Hindlimb muscle (tissue), 1 donor: ENCODE results near the gene TRIM24. TPM values are rescaled to one million over a fixed set of nuclear protein-coding genes. Genes with fewer than 3 reads are reported as not detected.
"Not testable (repeated sequence)": the region's sequence is repeated elsewhere in the genome, so short reads cannot be mapped to it uniquely, and the experiment has no call there.

Experiments
- DNase-seq: peaks from one replicate; pipeline ENCODE4 v3.0.0-alpha.2; 2013
- polyA plus RNA-seq: library from polyadenylated mRNA; unstranded; fragments of 120-200 nt; gene quantifications from one replicate; pipeline ENCODE4 v1.2.1, GENCODE V29; 2013; ENCODE audit not compliant: insufficient read length

Gene TRIM24
- polyA plus RNA-seq, 1 donor: 26.6 TPM

- DNase-seq: no peak
These were observed 35.4 kb downstream of the TRIM24 start for GRCh38 chr7:138495485-138495884.

- no peak for DNase-seq
These were observed 39.3 kb downstream of the TRIM24 start for GRCh38 chr7:138499340-138499739.

GRCh38 chr7:138500303-138500702 is 40.2 kb downstream of the TRIM24 start:
- DNase-seq: not testable (repeated sequence)

GRCh38 chr7:138500892-138501291 is 40.8 kb downstream of the TRIM24 start:
- no peak for DNase-seq

GRCh38 chr7:138502023-138502767 is 42.1 kb downstream of the TRIM24 start:
- no peak for DNase-seq

- no peak for DNase-seq
These were observed 45.4 kb downstream of the TRIM24 start for GRCh38 chr7:138505361-138505873.

- no peak for DNase-seq
These were observed 46.7 kb downstream of the TRIM24 start for GRCh38 chr7:138506764-138507163.

- no peak for DNase-seq
These were observed 49.9 kb downstream of the TRIM24 start for GRCh38 chr7:138510003-138510402.

- DNase-seq: no peak
These were observed 52.2 kb downstream of the TRIM24 start for GRCh38 chr7:138512092-138512858.

- no peak for DNase-seq
These were observed 52.8 kb downstream of the TRIM24 start for GRCh38 chr7:138512885-138513284.

GRCh38 chr7:138513344-138513871 is 53.3 kb downstream of the TRIM24 start:
- no peak for DNase-seq

GRCh38 chr7:138514044-138514443 is 54.0 kb downstream of the TRIM24 start:
- no peak for DNase-seq

- DNase-seq: no peak
These were observed 55.0 kb downstream of the TRIM24 start for GRCh38 chr7:138515001-138515528.

GRCh38 chr7:138519061-138519798 is 59.2 kb downstream of the TRIM24 start:
- DNase-seq: no peak

GRCh38 chr7:138520742-138521141 is 60.7 kb downstream of the TRIM24 start:
- no peak for DNase-seq

GRCh38 chr7:138521837-138522461 is 61.9 kb downstream of the TRIM24 start:
- DNase-seq: no peak

- DNase-seq: no peak
These were observed 64.2 kb downstream of the TRIM24 start for GRCh38 chr7:138524259-138524658.

- DNase-seq: no peak
These were observed 65.7 kb downstream of the TRIM24 start for GRCh38 chr7:138525757-138526156.

GRCh38 chr7:138527746-138528223 is 67.7 kb downstream of the TRIM24 start:
- DNase-seq: no peak

GRCh38 chr7:138536833-138537232 is 76.8 kb downstream of the TRIM24 start:
- DNase-seq: not testable (repeated sequence)

- DNase-seq: no peak
These were observed 78.5 kb downstream of the TRIM24 start for GRCh38 chr7:138538518-138538917.
